Smooth muscle cell (in vitro differentiated cells): ENCODE data around the gene TAS2R40. TPM values are rescaled to one million over a fixed set of nuclear protein-coding genes. Genes with fewer than 3 reads are reported as not detected.

Experiments
- DNase-seq: peaks from one replicate; lab custom pipeline; 2025; ENCODE audit not compliant: unreplicated experiment; lab: John Stamatoyannopoulos, UW
- H2AFZ ChIP-seq: fragments of 200-600 bp; sonication (generic); 2 replicates; pipeline ENCODE4 v1.6.0; 2016; ENCODE audit warnings: antibody characterized with exemption, low read depth, mild to moderate bottlenecking
- H3F3A ChIP-seq: fragments of 200-600 bp; sonication (generic); 2 replicates; pipeline ENCODE4 v1.6.0; 2017; ENCODE audit warnings: antibody characterized with exemption, low read depth
- H3K27ac ChIP-seq: fragments of 200-600 bp; sonication (generic); 2 replicates; pipeline ENCODE4 v1.5.1; 2016; ENCODE audit warnings: low read depth, mild to moderate bottlenecking
- H3K27me3 ChIP-seq: fragments of 200-600 bp; sonication (generic); 2 replicates; pipeline ENCODE4 v1.6.1; 2016; ENCODE audit warnings: low read depth, mild to moderate bottlenecking
- H3K36me3 ChIP-seq: fragments of 200-600 bp; sonication (generic); 2 replicates; pipeline ENCODE4 v1.5.1; 2016; ENCODE audit warnings: low read depth
- H3K4me1 ChIP-seq: fragments of 200-600 bp; sonication (generic); 2 replicates; pipeline ENCODE4 v1.5.1; 2016; ENCODE audit warnings: low read depth
- H3K4me2 ChIP-seq: fragments of 200-600 bp; sonication (generic); 2 replicates; pipeline ENCODE4 v1.6.0; 2016; ENCODE audit warnings: mild to moderate bottlenecking
- H3K4me3 ChIP-seq: fragments of 200-600 bp; sonication (generic); 2 replicates; pipeline ENCODE4 v1.5.1; 2016; ENCODE audit warnings: mild to moderate bottlenecking
- H3K79me2 ChIP-seq: fragments of 200-600 bp; sonication (generic); 2 replicates; pipeline ENCODE4 v1.6.0; 2016; ENCODE audit warnings: low read depth, mild to moderate bottlenecking
- H3K9ac ChIP-seq: fragments of 200-600 bp; sonication (generic); 2 replicates; pipeline ENCODE4 v1.6.0; 2016; ENCODE audit warnings: low read depth
- H3K9me3 ChIP-seq: fragments of 200-600 bp; sonication (generic); replicated peaks from 2 replicates; pipeline ENCODE4 v1.5.1; 2016; ENCODE audit warnings: low read depth
- H4K20me1 ChIP-seq: fragments of 200-600 bp; sonication (generic); 2 replicates; pipeline ENCODE4 v1.6.0; 2016; ENCODE audit warnings: low read depth
- WGBS: methylation state at CpG from one replicate; pipeline ENCODE4 v1.1.7; 2016; ENCODE audit warnings: low lambda C conversion rate; 5-methylcytosine and 5-hydroxymethylcytosine counted together
- polyA plus RNA-seq: library from polyadenylated mRNA; unstranded; fragments of >200 nt; fragmentation: Nextera tagmentation; extraction: Ambion mirVana; gene quantifications from 2 replicates; pipeline ENCODE4 v1.2.1, GENCODE V29; 2016
- total RNA-seq: library from RNA; depleted of rRNA; stranded (reverse); fragments of >200 nt; gene quantifications from 2 replicates; pipeline ENCODE4 v1.2.3, GENCODE V29; 2014
- TF ChIP-seq, protein P1 (sequence below): fragments of 200-600 bp; sonication (generic); IDR thresholded peaks from 2 replicates; pipeline ENCODE4 v1.5.1; 2017; ENCODE audit warnings: borderline replicate concordance, mild to moderate bottlenecking, antibody characterized with exemption; ENCODE audit not compliant: insufficient read depth, poor library complexity, severe bottlenecking

The TAS2R40 gene
- total and polyA plus RNA-seq, 2 experiments from 2014 or later, result not detected

GRCh38 chr7:143221286-143221685 lies 551 bp upstream of the TAS2R40 start:
- H2AFZ ChIP-seq, result no peak overlapping the region
- no peaks in the 10 kb centered on the region for H3K4me1 ChIP-seq
- no peak overlapping the region for H3K9ac ChIP-seq
- H3K36me3 ChIP-seq, result no peaks in the 10 kb centered on the region
- H3K9me3 ChIP-seq, result no peaks in the 10 kb centered on the region
- TF ChIP-seq, protein P1, sequence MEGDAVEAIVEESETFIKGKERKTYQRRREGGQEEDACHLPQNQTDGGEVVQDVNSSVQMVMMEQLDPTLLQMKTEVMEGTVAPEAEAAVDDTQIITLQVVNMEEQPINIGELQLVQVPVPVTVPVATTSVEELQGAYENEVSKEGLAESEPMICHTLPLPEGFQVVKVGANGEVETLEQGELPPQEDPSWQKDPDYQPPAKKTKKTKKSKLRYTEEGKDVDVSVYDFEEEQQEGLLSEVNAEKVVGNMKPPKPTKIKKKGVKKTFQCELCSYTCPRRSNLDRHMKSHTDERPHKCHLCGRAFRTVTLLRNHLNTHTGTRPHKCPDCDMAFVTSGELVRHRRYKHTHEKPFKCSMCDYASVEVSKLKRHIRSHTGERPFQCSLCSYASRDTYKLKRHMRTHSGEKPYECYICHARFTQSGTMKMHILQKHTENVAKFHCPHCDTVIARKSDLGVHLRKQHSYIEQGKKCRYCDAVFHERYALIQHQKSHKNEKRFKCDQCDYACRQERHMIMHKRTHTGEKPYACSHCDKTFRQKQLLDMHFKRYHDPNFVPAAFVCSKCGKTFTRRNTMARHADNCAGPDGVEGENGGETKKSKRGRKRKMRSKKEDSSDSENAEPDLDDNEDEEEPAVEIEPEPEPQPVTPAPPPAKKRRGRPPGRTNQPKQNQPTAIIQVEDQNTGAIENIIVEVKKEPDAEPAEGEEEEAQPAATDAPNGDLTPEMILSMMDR, result no peak
- H3F3A ChIP-seq, result no peaks in the 10 kb centered on the region
- no peaks in the 10 kb centered on the region for H3K79me2 ChIP-seq
- no peak for DNase-seq
- H4K20me1 ChIP-seq, result no peaks in the 10 kb centered on the region
- H3K27ac ChIP-seq, result no peak overlapping the region
- no peak overlapping the region for H3K4me3 ChIP-seq
- 86% methylated on average over 2 of the region's 2 CpGs for WGBS
- no peak overlapping the region for H3K4me2 ChIP-seq
- H3K27me3 ChIP-seq, result no peaks in the 10 kb centered on the region

DNA sequence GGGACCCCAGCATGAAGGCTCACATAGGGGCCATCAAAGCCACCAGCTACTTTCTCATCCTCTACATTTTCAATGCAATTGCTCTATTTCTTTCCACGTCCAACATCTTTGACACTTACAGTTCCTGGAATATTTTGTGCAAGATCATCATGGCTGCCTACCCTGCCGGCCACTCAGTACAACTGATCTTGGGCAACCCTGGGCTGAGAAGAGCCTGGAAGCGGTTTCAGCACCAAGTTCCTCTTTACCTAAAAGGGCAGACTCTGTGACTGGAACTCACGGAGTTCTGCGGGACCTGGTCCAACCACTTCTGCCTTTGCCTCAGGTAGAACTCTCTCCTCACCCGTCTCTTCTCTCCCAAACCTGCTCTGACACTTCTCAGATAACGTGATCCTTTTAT lies 945 bp downstream of the TAS2R40 start:
- H3K36me3 ChIP-seq, result no peaks in the 10 kb centered on the region
- no peak overlapping the region for H2AFZ ChIP-seq
- WGBS, result 88% methylated on average over 7 of the region's 7 CpGs
- H3K9me3 ChIP-seq, result no peaks in the 10 kb centered on the region
- H3K4me2 ChIP-seq, result no peak overlapping the region
- no peaks in the 10 kb centered on the region for H3K79me2 ChIP-seq
- H3F3A ChIP-seq, result no peaks in the 10 kb centered on the region
- H3K27me3 ChIP-seq, result no peaks in the 10 kb centered on the region
- no peak overlapping the region for H3K4me3 ChIP-seq
- no peak overlapping the region for H3K27ac ChIP-seq
- no peak for DNase-seq
- no peak overlapping the region for H3K9ac ChIP-seq
- no peaks in the 10 kb centered on the region for H4K20me1 ChIP-seq
- H3K4me1 ChIP-seq, result no peaks in the 10 kb centered on the region
- TF ChIP-seq, protein P1, result no peak

DNA sequence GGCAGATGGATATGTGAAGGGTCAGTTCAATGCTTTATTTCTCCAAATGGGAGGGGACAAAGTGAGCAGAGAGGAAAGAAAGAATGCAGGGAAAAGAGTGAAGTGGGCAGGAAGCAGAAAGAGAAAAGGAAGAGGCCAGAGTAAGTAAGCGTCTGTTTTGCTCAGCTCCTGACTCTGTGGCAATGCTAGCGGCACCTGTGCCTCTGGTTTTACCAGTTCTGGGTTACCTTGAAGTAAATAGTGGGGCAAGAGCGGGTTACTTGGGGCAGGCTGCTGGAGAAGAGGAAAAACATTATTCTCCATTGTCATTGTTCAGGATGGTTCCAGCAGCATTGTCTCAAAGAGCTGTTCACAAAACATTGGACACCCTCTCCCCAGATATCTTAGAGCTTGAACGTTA lies 1.9 kb downstream of the TAS2R40 start:
- no peak for DNase-seq
- Histone ChIP-seq H4K20me1 (no peaks in the 10 kb centered on the region), H2AFZ (no peak overlapping the region), H3K79me2 (no peaks in the 10 kb centered on the region), H3K4me3 (no peak overlapping the region), H3K9me3 (no peaks in the 10 kb centered on the region), H3K4me1 (no peaks in the 10 kb centered on the region), H3K36me3 (no peaks in the 10 kb centered on the region), H3F3A (no peaks in the 10 kb centered on the region), H3K27me3 (no peaks in the 10 kb centered on the region), H3K4me2 (no peak overlapping the region), H3K9ac (no peak overlapping the region), H3K27ac (no peak overlapping the region)
- 76% methylated on average over 4 of the region's 4 CpGs for WGBS
- TF ChIP-seq, protein P1, result no peak

GRCh38 chr7:143225047-143225446 lies 3.2 kb downstream of the TAS2R40 start:
- no peaks in the 10 kb centered on the region for H3K79me2 ChIP-seq
- H3K27me3 ChIP-seq, result no peaks in the 10 kb centered on the region
- no peaks in the 10 kb centered on the region for H4K20me1 ChIP-seq
- no peak overlapping the region for H3K4me2 ChIP-seq
- H2AFZ ChIP-seq, result no peak overlapping the region
- no peaks in the 10 kb centered on the region for H3K36me3 ChIP-seq
- TF ChIP-seq, protein P1, result no peak
- peaks cover 8% of the 10 kb centered on the region for H3K4me1 ChIP-seq
- no peak overlapping the region for H3K4me3 ChIP-seq
- no peak overlapping the region for H3K27ac ChIP-seq
- H3F3A ChIP-seq, result peaks cover 2% of the 10 kb centered on the region
- WGBS, result 85% methylated on average over 5 of the region's 5 CpGs
- H3K9ac ChIP-seq, result no peak overlapping the region
- H3K9me3 ChIP-seq, result no peaks in the 10 kb centered on the region
- no peak for DNase-seq
